GM23338 (cell line): Measurements from ENCODE around the gene PARD6B. TPM values are rescaled to one million over a fixed set of nuclear protein-coding genes. Genes with fewer than 3 reads are reported as not detected.

ENCODE experiments used
- ATAC-seq: fragments of 200-7000 bp; cut with Tn5 transposase; 3 replicates; pipeline ENCODE4 v1.9.1; 2020
- DNase-seq: peaks from one replicate; pipeline ENCODE4 v3.0.0-alpha.2; 2015; ENCODE audit warnings: low spot score
- H2AFZ ChIP-seq: fragments of 200-600 bp; sonication (generic); 2 replicates; pipeline ENCODE4 v1.8.0; 2016; ENCODE audit warnings: antibody characterized with exemption, mild to moderate bottlenecking, moderate library complexity
- H3F3A ChIP-seq: fragments of 200-600 bp; sonication (generic); replicated peaks from 2 replicates; pipeline ENCODE4 v1.8.0; 2017; ENCODE audit warnings: antibody characterized with exemption, mixed run types, low read depth
- H3K27ac ChIP-seq: fragments of 200-600 bp; sonication (generic); 2 replicates; pipeline ENCODE4 v1.6.1; 2016; ENCODE audit warnings: low read depth
- H3K27me3 ChIP-seq: fragments of 200-600 bp; sonication (generic); 2 replicates; pipeline ENCODE4 v1.8.0; 2016; ENCODE audit warnings: mild to moderate bottlenecking, mixed run types, moderate library complexity; ENCODE audit not compliant: insufficient read depth
- H3K36me3 ChIP-seq: fragments of 200-600 bp; sonication (generic); 2 replicates; pipeline ENCODE4 v1.8.0; 2016; ENCODE audit warnings: mild to moderate bottlenecking; ENCODE audit not compliant: insufficient read depth
- H3K4me1 ChIP-seq: fragments of 200-600 bp; sonication (generic); 2 replicates; pipeline ENCODE4 v1.8.0; 2016; ENCODE audit warnings: mild to moderate bottlenecking, moderate library complexity; ENCODE audit not compliant: insufficient read depth
- H3K4me2 ChIP-seq: fragments of 200-600 bp; sonication (generic); 2 replicates; pipeline ENCODE4 v1.7.1; 2017; ENCODE audit warnings: mixed run types
- H3K4me3 ChIP-seq: fragments of 200-600 bp; sonication (generic); 2 replicates; pipeline ENCODE4 v1.6.1; 2016; ENCODE audit warnings: mixed run types
- H3K79me2 ChIP-seq: fragments of 200-600 bp; sonication (generic); replicated peaks from 2 replicates; pipeline ENCODE4 v1.8.0; 2017; ENCODE audit warnings: mild to moderate bottlenecking; ENCODE audit not compliant: insufficient read depth
- H3K9me2 ChIP-seq: fragments of 200-600 bp; sonication (generic); 2 replicates; pipeline ENCODE4 v1.8.0; 2017; ENCODE audit not compliant: insufficient read depth
- H4K20me1 ChIP-seq: fragments of 200-600 bp; sonication (generic); replicated peaks from 2 replicates; pipeline ENCODE4 v1.8.0; 2017; ENCODE audit warnings: mild to moderate bottlenecking; ENCODE audit not compliant: insufficient read depth
- H3K27ac Mint-ChIP-seq: 2 replicates; pipeline ENCODE4 v1.8.0; 2020; ENCODE audit warnings: inconsistent platforms, mild to moderate bottlenecking, moderate library complexity, mixed read lengths
- H3K27me3 Mint-ChIP-seq: 3 replicates; pipeline ENCODE4 v1.8.0; 2022; ENCODE audit warnings: low read depth, mild to moderate bottlenecking, moderate library complexity, mixed read lengths, inconsistent platforms; ENCODE audit not compliant: insufficient read depth, poor library complexity
- H3K36me3 Mint-ChIP-seq: 3 replicates; pipeline ENCODE4 v1.8.0; 2021; ENCODE audit warnings: low read depth, mild to moderate bottlenecking, inconsistent platforms, moderate library complexity, mixed read lengths
- H3K4me1 Mint-ChIP-seq: 3 replicates; pipeline ENCODE4 v1.8.0; 2020; ENCODE audit warnings: mild to moderate bottlenecking, inconsistent platforms, mixed read lengths
- H3K4me3 Mint-ChIP-seq: 3 replicates; pipeline ENCODE4 v1.8.0; 2021; ENCODE audit warnings: moderate library complexity, mild to moderate bottlenecking, inconsistent platforms, mixed read lengths
- H3K9me3 Mint-ChIP-seq: 3 replicates; pipeline ENCODE4 v1.8.0; 2020; ENCODE audit warnings: moderate library complexity, mild to moderate bottlenecking, inconsistent platforms, mixed read lengths
- CREB1 ChIP-seq: fragments of 250-450 bp; sonication (Bioruptor Pico); IDR thresholded peaks from 2 replicates; pipeline ENCODE4 v1.5.0; 2020; ENCODE audit warnings: low read depth, mild to moderate bottlenecking, moderate library complexity
- CTCF ChIP-seq, 2 experiments: fragments of 200-600 bp in 1 of 2; sonication (generic) in 1 of 2; conservative IDR thresholded peaks; 2 replicates each; pipeline versions ENCODE4 v1.5.1 to v1.6.1; 2016 to 2017; ENCODE audit warnings: antibody characterized with exemption in 2 of 2, low read depth in 2 of 2, mild to moderate bottlenecking in 2 of 2, moderate library complexity in 1 of 2
- EZH2 ChIP-seq: fragments of 200-600 bp; sonication (generic); IDR thresholded peaks from one replicate; pipeline ENCODE4 v1.8.0; 2017; ENCODE audit warnings: antibody characterized with exemption, mild to moderate bottlenecking, low read depth; ENCODE audit not compliant: unreplicated experiment
- JUNB ChIP-seq: IDR thresholded peaks from one replicate; pipeline ENCODE4 v1.6.1; 2016; ENCODE audit warnings: antibody characterized with exemption; ENCODE audit not compliant: unreplicated experiment
- STAT1 ChIP-seq: IDR thresholded peaks from one replicate; pipeline ENCODE4 v1.6.1; 2016; ENCODE audit warnings: antibody characterized with exemption; ENCODE audit not compliant: unreplicated experiment
- polyA plus RNA-seq: library from polyadenylated mRNA; unstranded; fragments of >200 nt; fragmentation: Nextera tagmentation; extraction: Ambion mirVana; gene quantifications from 2 replicates; pipeline ENCODE4 v1.2.1, GENCODE V29; 2016
- total RNA-seq: library from RNA; depleted of rRNA; stranded (reverse); fragments of >200 nt; shearing (Covaris generic); gene quantifications from 2 replicates; pipeline ENCODE4 v1.2.3, GENCODE V29; 2014
- TF ChIP-seq, protein P1 (sequence below): fragments of 250-450 bp; sonication (Bioruptor Pico); IDR thresholded peaks from 2 replicates; pipeline ENCODE4 v1.5.0; 2020; ENCODE audit warnings: mild to moderate bottlenecking, moderate library complexity
- TF ChIP-seq, protein P2 (sequence below): IDR thresholded peaks from 2 replicates; pipeline ENCODE4 v1.6.1; 2016; ENCODE audit warnings: antibody characterized with exemption

The PARD6B gene
- total and polyA plus RNA-seq, 2 experiments from 2014 or later: 23.5 to 29.2 TPM

- TF ChIP-seq, protein P1, sequence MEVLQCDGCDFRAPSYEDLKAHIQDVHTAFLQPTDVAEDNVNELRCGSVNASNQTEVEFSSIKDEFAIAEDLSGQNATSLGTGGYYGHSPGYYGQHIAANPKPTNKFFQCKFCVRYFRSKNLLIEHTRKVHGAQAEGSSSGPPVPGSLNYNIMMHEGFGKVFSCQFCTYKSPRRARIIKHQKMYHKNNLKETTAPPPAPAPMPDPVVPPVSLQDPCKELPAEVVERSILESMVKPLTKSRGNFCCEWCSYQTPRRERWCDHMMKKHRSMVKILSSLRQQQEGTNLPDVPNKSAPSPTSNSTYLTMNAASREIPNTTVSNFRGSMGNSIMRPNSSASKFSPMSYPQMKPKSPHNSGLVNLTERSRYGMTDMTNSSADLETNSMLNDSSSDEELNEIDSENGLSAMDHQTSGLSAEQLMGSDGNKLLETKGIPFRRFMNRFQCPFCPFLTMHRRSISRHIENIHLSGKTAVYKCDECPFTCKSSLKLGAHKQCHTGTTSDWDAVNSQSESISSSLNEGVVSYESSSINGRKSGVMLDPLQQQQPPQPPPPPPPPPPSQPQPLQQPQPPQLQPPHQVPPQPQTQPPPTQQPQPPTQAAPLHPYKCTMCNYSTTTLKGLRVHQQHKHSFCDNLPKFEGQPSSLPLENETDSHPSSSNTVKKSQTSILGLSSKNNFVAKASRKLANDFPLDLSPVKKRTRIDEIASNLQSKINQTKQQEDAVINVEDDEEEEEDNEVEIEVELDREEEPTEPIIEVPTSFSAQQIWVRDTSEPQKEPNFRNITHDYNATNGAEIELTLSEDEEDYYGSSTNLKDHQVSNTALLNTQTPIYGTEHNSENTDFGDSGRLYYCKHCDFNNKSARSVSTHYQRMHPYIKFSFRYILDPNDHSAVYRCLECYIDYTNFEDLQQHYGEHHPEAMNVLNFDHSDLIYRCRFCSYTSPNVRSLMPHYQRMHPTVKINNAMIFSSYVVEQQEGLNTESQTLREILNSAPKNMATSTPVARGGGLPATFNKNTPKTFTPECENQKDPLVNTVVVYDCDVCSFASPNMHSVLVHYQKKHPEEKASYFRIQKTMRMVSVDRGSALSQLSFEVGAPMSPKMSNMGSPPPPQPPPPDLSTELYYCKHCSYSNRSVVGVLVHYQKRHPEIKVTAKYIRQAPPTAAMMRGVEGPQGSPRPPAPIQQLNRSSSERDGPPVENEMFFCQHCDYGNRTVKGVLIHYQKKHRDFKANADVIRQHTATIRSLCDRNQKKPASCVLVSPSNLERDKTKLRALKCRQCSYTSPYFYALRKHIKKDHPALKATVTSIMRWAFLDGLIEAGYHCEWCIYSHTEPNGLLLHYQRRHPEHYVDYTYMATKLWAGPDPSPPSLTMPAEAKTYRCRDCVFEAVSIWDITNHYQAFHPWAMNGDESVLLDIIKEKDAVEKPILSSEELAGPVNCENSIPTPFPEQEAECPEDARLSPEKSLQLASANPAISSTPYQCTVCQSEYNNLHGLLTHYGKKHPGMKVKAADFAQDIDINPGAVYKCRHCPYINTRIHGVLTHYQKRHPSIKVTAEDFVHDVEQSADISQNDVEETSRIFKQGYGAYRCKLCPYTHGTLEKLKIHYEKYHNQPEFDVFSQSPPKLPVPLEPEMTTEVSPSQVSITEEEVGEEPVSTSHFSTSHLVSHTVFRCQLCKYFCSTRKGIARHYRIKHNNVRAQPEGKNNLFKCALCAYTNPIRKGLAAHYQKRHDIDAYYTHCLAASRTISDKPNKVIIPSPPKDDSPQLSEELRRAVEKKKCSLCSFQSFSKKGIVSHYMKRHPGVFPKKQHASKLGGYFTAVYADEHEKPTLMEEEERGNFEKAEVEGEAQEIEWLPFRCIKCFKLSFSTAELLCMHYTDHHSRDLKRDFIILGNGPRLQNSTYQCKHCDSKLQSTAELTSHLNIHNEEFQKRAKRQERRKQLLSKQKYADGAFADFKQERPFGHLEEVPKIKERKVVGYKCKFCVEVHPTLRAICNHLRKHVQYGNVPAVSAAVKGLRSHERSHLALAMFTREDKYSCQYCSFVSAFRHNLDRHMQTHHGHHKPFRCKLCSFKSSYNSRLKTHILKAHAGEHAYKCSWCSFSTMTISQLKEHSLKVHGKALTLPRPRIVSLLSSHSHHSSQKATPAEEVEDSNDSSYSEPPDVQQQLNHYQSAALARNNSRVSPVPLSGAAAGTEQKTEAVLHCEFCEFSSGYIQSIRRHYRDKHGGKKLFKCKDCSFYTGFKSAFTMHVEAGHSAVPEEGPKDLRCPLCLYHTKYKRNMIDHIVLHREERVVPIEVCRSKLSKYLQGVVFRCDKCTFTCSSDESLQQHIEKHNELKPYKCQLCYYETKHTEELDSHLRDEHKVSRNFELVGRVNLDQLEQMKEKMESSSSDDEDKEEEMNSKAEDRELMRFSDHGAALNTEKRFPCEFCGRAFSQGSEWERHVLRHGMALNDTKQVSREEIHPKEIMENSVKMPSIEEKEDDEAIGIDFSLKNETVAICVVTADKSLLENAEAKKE (CRISPR knock-in tag): no peak
- TF ChIP-seq, protein P2, sequence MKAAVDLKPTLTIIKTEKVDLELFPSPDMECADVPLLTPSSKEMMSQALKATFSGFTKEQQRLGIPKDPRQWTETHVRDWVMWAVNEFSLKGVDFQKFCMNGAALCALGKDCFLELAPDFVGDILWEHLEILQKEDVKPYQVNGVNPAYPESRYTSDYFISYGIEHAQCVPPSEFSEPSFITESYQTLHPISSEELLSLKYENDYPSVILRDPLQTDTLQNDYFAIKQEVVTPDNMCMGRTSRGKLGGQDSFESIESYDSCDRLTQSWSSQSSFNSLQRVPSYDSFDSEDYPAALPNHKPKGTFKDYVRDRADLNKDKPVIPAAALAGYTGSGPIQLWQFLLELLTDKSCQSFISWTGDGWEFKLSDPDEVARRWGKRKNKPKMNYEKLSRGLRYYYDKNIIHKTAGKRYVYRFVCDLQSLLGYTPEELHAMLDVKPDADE: no peak
- TF ChIP-seq STAT1: no peak
Observed at GRCh38 chr20:50682065-50682464, 49.3 kb upstream of the PARD6B start (continued).

GRCh38 chr20:50682947-50683530, 48.3 kb upstream of the PARD6B start:
- ATAC-seq (no peak), DNase-seq (no peak)
- Mint-ChIP-seq H3K36me3 (no peaks in the 10 kb centered on the region; the same call in 2 of the 3 replicates), H3K9me3 (no peaks in the 10 kb centered on the region), H3K4me3 (no peak overlapping the region), H3K27me3 (peaks cover 9% of the 10 kb centered on the region), H3K27ac (no peak overlapping the region), H3K4me1 (peaks cover 13% of the 10 kb centered on the region)
- no peak overlapping the region for H3K4me2 ChIP-seq
- no peaks in the 10 kb centered on the region for H3F3A ChIP-seq
- H2AFZ ChIP-seq: no peak overlapping the region
- H3K36me3 ChIP-seq: no peaks in the 10 kb centered on the region
- peaks cover 5% of the 10 kb centered on the region; the same call in 1 of the 2 replicates for H3K4me1 ChIP-seq
- H3K4me3 ChIP-seq: no peak overlapping the region
- no peaks in the 10 kb centered on the region for H4K20me1 ChIP-seq
- H3K27me3 ChIP-seq: no peaks in the 10 kb centered on the region
- no peaks in the 10 kb centered on the region for H3K79me2 ChIP-seq
- H3K27ac ChIP-seq: no peak overlapping the region
- no peaks in the 10 kb centered on the region for H3K9me2 ChIP-seq
- no peak for TF ChIP-seq CREB1 (CRISPR knock-in tag)
- TF ChIP-seq EZH2: no peak
- TF ChIP-seq JUNB: no peak
- TF ChIP-seq CTCF (conservative IDR thresholded peaks at IDR 0.05; ENCODE audit: low read depth in 2 of 2): no peak
- TF ChIP-seq, protein P2: no peak
